Measurements from ENCODE around the gene PCSK2.

GRCh38 chr20:17407550-17407949, 180.7 kb downstream of the PCSK2 start:
- TF ChIP-seq CTCF (IDR thresholded peaks at IDR 0.05; ENCODE audit: poor library complexity, severe bottlenecking) (no peak), RAD21 (conservative IDR thresholded peaks at IDR 0.05) (no peak), REST (IDR thresholded peaks at IDR 0.05; ENCODE audit: borderline replicate concordance) (no peak), EZH2 (IDR thresholded peaks at IDR 0.05; ENCODE audit: borderline replicate concordance, insufficient read depth, low read length, poor library complexity, severe bottlenecking) (no peak)
